ENCODE measurements around the gene KCP. TPM values are rescaled to one million over a fixed set of nuclear protein-coding genes. Genes with fewer than 3 reads are reported as not detected.

KCP gene
- total RNA-seq, 1 experiment from 2014 or later = 1.2 TPM

DNA sequence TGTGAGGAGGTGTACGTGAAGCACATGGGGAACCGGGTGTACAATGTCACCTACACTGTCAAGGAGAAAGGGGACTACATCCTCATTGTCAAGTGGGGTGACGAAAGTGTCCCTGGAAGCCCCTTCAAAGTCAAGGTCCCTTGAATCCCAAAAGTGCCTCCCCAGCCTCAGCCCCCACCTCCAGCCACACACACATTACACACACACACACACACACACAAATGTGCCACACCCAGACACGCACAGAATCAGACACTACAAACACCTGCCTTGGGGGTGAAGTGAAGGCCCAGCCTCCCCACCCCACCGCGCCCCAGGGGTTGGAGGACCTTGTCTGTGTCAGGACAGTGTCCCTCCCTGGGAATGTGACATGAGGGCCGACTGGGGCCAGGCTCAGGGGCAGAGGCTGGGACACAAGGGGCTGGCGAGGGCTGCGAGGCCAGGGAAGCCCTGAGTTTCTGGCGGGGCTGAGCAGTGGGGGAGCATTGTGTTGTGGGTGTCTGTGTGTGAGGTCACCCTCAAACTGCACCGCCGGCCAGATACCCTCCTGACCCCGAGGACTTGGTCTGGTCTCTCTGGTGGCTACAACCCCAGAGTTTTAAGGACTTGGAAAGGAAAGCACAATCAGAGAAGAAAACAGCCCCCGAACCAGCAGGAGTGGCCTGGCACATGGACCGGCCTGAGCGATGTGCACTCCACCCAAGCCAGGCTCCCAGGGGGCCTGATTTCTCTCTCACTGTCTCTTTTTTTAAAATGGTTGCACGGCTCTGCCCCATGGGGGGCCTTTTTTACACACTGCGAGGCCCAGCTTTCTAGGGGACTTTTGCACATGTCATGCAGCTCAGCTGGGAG, 51.9 kb downstream of the KCP start:
- DNase-seq (ENCODE audit: low spot score) = no peak

- no peak for DNase-seq (ENCODE audit: low spot score)
Measured at GRCh38 chr7:128856001-128856718, 54.3 kb downstream of the KCP start.

DNA sequence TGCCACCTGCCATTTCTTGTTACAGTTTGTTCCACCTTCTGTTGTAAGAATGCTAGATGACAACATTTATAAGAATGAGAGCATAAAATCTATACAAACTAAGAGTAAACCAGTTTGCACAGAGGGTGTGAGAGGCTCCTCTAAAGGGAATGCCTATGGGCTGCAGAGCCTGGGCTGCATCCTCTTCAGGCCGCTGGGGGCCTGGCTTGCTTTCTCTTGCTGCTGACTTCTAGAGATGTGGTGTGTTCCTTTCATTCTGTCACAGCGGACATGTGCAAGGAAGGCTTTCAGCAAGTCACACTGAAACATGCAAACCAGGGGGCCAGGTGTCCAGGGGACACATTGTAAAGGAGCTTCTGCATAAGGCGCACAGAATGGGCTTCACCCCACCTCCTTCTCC, 55.0 kb downstream of the KCP start:
- DNase-seq (ENCODE audit: low spot score) = no peak

- no peak for DNase-seq (ENCODE audit: low spot score)
Measured at GRCh38 chr7:128854396-128854795, 56.1 kb downstream of the KCP start.

GRCh38 chr7:128853799-128854198, 56.7 kb downstream of the KCP start:
- DNase-seq (ENCODE audit: low spot score) = no peak

- no peak for DNase-seq (ENCODE audit: low spot score)
Measured at GRCh38 chr7:128852537-128853254, 57.8 kb downstream of the KCP start.

DNA sequence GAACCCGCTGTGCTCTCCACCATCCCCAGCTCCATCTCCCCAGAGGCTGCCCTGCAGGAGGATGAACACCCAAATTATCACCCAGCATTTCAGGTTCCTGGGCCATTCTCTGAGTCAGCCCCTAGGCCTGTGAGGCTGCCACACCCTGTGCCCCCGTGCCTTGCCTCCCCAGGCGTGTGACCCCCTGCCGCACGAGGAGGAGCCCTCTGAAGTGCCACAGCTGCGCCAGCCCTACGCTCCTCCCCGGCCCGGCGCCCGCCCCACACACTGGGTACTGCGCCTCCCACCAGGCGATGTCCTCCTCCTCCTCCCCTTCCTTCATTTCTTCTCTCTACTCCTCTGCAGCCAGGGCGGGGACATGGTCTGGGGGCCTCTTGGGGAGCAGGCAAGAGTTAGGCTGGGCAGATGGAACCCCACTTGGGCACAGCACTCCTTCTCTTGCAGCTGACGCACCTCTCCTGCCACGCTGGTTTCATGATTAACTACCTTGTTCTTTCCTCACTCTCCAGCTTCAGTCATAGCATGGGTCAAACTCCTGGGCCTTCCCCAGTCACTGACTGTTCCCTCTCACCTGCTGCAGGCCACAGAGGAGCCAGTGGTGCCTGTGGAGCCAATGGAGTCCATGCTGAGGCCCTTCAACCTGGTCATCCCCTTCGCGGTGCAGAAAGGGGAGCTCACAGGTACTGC, 60.6 kb downstream of the KCP start:
- no peak for DNase-seq (ENCODE audit: low spot score)

DNA sequence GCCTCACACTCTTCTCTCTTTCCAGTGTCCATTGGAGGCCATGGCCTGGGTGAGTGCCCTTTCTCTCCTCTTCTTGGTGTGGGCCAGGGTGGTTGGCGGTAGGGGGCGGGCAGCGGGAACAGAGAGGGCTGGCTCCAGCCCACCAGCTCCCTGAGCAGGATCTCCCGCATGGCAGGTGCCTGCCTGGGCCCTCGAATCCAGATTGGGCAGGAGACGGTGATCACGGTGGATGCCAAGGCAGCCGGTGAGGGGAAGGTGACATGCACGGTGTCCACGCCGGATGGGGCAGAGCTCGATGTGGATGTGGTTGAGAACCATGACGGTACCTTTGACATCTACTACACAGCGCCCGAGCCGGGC, 61.4 kb downstream of the KCP start:
- no peak for DNase-seq (ENCODE audit: low spot score)

DNA sequence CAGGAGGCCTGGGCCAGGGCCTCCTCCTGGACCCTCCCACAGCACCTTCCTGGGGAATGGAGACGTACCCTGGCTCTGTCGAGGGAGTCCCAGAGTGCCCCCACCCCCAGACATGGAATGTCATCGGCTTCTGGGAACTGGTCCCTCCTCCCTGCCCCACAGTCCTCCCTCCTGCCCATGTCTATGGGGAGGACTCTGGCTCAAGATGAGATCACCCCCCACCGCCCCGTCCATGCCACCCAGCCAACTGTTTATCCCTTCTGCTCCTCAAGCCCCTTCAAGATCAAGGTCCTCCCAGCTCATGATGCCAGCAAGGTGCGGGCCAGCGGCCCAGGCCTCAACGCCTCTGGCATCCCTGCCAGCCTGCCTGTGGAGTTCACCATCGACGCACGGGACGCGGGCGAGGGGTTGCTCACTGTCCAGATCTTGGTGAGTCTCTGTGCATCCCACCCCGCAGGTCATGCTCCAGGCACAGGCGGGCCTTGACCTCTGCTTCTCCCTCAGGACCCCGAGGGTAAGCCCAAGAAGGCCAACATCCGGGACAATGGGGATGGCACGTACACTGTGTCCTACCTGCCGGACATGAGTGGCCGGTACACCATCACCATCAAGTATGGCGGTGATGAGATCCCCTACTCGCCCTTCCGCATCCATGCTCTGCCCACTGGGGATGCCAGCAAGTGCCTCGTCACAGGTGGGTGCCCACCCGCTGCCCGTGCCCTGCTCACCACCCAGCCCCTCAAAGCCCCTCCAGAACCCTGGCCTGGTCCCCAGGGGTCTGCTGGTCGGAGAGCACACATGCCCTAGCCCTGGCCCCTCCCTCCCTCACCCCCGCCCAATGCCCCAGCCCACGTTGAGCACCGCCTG, 62.0 kb downstream of the KCP start:
- DNase-seq (ENCODE audit: low spot score) = no peak

DNA sequence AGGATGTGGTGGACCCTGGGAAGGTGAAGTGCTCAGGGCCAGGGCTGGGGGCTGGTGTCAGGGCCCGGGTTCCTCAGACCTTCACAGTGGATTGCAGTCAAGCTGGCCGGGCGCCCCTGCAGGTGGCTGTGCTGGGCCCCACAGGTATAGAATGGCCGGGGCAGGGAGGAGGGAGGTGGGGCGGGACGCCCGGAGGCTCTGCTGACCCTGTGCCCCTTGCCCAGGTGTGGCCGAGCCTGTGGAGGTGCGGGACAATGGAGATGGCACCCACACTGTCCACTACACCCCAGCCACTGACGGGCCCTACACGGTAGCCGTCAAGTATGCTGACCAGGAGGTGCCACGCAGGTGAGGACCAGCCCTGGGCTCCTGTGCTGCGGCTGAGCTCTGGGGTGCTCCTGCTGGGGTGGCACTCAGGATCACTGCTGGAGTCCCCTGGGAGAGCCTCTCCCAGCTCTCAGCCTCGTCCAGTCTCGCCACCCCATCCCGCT, 62.7 kb downstream of the KCP start:
- no peak for DNase-seq (ENCODE audit: low spot score)

DNA sequence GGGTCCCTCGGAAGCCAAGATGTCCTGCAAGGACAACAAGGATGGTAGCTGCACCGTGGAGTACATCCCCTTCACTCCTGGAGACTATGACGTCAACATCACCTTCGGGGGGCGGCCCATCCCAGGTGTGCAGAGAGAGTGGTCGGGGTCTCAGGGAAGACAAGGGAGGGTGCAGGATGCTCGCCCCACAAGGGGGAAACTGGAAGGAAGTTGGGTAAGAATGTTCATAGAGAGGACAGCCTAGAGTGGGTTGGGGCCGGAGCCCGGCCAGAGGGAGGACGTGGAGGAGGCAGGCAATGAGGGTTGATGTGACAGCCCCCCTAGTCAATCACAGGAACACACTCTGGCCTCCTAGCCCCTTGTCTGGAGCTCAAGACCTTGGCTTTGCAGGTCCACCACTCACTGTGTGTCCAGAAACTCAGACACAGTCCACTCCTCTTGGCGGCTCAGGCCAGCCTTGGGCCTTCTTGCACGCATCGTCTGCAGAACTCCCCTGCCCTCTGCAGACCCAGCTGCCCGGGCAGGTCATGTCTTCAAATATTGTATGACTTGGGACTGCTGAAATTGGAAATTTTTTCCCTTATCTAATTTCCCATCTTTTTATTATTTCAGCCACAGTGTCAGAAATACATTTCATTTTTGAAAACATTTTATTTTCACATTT, 63.6 kb downstream of the KCP start:
- DNase-seq (ENCODE audit: low spot score) = no peak

GRCh38 chr7:128845987-128846386, 64.5 kb downstream of the KCP start:
- no peak for DNase-seq (ENCODE audit: low spot score)

- no peak for DNase-seq (ENCODE audit: low spot score)
Measured at GRCh38 chr7:128845475-128845874, 65.0 kb downstream of the KCP start.

DNA sequence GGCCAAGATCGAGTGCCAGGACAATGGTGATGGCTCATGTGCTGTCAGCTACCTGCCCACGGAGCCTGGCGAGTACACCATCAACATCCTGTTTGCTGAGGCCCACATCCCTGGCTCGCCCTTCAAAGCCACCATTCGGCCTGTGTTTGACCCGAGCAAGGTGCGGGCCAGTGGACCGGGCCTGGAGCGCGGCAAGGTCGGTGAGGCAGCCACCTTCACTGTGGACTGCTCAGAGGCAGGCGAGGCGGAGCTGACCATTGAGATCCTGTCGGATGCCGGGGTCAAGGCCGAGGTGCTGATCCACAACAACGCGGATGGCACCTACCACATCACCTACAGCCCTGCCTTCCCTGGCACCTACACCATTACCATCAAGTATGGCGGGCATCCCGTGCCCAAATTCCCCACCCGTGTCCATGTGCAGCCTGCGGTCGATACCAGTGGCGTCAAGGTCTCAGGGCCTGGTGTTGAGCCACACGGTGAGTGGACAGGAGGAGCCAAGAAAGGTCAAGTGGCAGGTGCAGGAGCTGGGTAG, 65.7 kb downstream of the KCP start:
- no peak for DNase-seq (ENCODE audit: low spot score)

- DNase-seq (ENCODE audit: low spot score) = no peak
Measured at GRCh38 chr7:128843938-128844621, 66.4 kb downstream of the KCP start.

GRCh38 chr7:128842674-128843641, 67.6 kb downstream of the KCP start:
- DNase-seq (ENCODE audit: low spot score) = no peak

DNA sequence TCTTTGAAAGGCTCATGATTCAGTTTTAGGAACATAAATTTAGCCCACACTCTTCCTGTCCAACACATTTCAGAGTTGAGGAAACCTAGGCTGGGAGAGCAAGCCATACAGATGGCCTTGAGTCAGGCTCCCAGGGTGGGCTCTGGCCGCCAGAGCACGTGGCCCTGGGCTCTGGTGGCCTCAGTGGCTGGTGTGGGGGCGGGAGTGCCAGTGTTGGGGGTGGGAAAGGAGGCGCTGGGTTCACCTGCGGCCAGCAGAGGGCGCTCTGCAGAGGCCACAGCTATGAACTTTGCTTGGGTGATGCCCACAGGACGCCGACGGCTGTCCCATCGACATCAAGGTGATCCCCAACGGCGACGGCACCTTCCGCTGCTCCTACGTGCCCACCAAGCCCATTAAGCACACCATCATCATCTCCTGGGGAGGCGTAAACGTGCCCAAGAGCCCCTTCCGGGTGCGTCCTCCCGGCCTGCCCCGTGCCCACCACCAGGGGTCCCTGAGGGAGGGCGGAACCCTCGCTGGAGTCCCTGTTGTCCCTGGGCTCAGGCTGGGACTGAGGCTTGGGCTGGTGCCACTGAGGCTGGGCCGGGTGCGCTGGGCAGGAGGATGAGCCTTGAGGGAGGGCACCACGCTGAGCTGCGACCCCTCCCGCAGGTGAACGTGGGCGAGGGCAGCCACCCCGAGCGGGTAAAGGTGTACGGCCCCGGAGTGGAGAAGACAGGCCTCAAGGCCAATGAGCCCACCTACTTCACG, 68.4 kb downstream of the KCP start:
- DNase-seq (ENCODE audit: low spot score) = peak; percentile 58

Data from HT-29 (cell line).